NB4 (cell line): ENCODE measurements around the gene SLK.

Source experiments
- POLR2A ChIP-seq: IDR thresholded peaks from 2 replicates; pipeline ENCODE4 v1.6.1; 2011; ENCODE audit warnings: mild to moderate bottlenecking; ENCODE audit not compliant: insufficient read length; ENCODE audit errors: extremely low read depth
- TF ChIP-seq, protein P1 (sequence below): IDR thresholded peaks from one replicate; pipeline ENCODE4 v1.5.1; 2012; ENCODE audit warnings: low read depth, low read length
- TF ChIP-seq, protein P2 (sequence below): IDR thresholded peaks from 2 replicates; pipeline ENCODE4 v1.6.1; 2011; ENCODE audit warnings: low read depth, low read length

DNA sequence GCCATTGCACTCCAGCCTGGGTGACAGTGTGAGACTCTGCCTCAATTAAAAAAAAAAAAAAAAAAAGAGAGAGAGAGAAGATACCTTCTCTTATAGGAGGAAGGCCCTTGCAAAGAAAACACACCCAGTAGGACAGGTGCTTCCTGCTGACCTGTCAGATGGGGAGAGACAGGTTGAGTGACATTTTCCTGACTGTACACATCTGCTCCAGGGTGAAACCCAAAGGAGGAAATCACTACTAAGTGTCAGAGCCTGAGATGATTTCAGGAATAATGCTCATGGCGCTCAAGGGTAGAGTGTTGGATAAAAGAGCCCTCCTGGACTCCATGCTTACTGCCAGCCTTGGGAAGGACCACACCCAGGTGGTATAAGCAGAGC lies 47.3 kb upstream of the SLK start:
- no peak for TF ChIP-seq POLR2A
- TF ChIP-seq, protein P1, sequence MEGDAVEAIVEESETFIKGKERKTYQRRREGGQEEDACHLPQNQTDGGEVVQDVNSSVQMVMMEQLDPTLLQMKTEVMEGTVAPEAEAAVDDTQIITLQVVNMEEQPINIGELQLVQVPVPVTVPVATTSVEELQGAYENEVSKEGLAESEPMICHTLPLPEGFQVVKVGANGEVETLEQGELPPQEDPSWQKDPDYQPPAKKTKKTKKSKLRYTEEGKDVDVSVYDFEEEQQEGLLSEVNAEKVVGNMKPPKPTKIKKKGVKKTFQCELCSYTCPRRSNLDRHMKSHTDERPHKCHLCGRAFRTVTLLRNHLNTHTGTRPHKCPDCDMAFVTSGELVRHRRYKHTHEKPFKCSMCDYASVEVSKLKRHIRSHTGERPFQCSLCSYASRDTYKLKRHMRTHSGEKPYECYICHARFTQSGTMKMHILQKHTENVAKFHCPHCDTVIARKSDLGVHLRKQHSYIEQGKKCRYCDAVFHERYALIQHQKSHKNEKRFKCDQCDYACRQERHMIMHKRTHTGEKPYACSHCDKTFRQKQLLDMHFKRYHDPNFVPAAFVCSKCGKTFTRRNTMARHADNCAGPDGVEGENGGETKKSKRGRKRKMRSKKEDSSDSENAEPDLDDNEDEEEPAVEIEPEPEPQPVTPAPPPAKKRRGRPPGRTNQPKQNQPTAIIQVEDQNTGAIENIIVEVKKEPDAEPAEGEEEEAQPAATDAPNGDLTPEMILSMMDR, result no peak
- TF ChIP-seq, protein P2, sequence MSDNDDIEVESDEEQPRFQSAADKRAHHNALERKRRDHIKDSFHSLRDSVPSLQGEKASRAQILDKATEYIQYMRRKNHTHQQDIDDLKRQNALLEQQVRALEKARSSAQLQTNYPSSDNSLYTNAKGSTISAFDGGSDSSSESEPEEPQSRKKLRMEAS, result no peak
